Activated T-cell treated with anti-CD3 and anti-CD28 coated beads, Interleukin-2, amount 50 U/mL, for 1 hour (primary cell): ENCODE results near the gene CDC42EP5.

Experiments
- DNase-seq: peaks from one replicate; pipeline ENCODE4 v3.0.0-alpha.2; 2020

The CDC42EP5 gene

DNA sequence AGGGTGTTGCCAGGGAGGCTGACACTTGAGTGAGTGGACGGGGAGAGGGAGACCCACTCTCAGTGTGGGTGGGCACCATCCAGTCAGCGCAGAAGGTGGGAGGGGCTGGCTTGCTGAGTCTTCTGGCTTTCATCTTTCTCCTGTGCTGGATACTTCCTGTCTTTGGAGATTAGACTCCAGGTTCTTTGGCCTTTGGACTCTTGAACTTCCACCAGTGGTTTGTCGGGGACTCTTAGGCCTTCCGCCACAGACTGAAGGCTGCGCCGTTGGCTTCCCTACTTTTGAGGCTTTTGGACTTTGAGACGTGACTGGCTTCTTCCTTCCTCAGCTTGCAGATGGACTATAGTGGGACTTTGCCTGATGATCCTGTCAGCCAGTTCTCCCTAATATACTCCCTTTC, 28.4 kb downstream of the CDC42EP5 start:
- DNase-seq: no peak

DNA sequence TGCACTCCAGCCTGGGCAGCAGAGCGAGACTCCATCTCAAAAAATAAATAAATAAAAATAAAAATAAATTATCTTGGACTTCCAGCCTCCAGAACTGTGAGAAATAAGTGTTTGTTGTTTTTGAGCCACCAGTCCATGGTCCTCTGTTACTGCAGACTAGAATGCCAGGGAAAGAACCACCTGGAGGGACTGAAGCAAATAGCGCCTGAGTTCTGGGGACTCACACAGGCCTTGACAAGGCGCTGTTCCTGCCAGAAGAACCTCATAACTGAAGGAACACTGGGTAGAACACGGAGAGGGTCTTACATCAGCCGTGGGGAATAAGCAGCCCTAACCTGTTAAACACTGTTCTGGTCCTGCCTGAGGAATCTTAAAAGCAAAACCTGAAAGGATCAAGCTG, 32.5 kb downstream of the CDC42EP5 start:
- DNase-seq: no peak

DNA sequence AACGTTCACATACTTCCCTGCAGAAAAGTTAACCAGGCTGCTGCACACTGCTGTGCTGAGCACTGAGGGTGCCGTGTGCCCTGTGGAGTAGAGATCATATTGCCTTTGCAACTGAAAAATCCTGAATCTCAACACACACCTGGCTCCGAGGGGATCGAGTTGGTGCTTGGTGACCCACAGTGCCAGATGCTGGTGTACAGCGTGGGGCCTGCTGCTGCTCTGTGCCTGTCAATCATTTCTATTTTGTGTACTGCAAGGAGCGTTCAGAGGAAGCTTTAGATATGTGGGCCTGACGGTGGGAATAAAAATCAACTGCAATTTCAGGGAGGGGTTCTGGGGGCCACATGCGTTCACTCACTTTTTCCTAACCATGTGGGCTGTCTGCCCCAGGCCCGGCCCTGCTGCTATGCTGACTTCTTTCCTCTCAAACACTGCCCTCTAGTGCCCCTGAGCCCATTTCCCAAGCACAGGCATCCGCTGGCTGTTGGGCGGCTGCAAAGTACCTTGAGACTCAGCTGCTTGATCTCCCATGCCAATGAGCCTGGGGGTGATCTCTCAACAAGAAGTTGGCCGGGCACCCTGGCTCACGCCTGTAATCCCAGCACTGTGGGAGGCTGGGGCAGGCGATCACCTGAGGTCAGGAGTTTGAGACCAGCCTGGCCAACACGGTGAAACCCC, 33.8 kb downstream of the CDC42EP5 start:
- no peak for DNase-seq

DNA sequence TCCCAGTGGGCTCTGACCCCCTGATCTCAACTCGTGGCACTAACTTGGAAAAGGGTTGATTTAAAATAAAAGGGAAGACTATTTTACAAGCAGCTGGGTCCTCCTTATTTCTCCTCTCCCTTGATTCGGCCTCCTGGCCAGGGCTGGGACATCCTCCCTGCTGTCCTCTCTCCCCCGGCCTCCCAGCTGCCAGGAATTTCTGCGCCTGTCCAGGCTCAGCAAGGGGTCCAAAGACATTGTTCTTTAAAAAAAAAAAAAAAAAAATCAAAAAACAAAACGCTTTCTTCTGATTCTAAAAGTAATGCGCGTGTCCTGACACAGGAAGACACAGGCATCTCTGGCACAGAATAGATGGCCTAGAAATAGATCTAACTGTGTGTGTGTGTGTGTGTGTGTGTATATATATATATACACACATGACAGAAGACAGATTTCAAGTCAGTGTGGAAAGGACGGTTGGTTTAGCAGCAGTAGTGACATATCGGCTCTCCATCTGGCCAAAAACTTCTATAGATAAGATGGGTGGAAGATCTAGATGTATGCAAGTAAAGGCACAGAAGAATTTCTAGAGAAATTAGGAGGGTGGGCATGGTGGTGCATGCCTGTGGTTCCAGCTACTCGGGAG, 36.4 kb downstream of the CDC42EP5 start:
- DNase-seq: no peak

DNA sequence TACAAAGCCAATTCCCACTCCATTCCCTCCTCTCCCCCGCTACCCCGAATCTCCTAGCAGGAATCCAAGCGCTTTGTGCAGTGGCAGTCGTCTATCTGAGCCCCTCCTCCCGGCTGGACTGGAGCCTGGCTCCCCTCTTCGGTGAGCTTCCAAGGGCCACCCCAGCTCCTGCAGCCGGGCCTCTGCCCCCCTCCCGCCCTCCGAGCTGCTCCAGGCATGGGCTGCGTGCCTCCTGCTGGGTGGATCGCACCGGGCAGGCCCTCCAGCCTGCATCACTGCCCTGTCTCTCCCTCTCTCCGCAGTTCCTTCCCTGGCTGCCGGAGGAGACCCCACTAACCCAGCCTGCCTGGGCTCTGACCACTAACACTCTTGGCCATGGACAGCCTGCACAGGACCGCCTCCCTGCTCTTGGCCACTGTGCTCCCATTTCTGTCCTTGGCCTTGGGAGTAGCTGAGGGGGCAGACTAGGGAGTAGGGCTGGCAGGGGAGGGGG, 37.0 kb downstream of the CDC42EP5 start:
- DNase-seq: no peak

DNA sequence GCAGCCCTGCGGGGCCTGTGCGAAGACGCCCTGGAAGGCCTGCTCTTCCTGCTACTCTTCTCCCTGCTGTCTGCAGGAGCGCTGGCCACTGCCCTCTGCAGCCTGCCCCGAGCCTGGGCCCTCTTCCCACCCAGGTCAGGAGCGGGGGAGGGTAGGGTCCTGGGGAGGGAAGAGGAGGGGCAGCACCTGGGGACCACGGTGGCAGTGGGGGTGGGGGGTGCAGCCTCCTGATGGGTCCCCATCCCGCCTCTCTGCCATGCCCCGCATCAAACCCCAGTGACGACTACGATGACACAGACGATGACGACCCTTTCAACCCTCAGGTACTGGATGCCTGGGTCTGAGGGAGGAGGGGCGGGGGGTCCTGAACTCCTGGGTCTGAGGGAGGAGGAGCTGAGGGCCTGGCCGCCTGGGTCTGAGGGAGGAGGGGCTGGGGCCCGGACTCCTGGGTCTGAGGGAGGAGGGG, 37.5 kb downstream of the CDC42EP5 start:
- DNase-seq: no peak

DNA sequence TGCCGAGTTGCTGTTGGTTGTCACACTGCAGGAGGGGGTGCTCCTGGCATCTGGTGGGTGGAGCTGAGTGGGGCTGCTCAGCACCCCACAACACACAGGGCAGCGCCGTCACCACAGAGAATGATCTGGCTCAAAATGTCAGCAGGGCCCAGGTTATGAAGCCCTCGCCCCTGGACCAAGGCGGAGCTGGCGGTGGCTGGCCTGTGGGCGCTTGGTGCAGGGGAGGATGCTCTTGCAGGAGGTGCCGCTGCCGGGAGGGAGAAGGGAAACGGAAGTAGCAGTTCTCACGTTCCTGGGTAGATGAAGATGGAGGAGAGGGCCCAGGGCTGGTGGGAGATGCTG, 38.3 kb downstream of the CDC42EP5 start:
- DNase-seq: no peak

DNA sequence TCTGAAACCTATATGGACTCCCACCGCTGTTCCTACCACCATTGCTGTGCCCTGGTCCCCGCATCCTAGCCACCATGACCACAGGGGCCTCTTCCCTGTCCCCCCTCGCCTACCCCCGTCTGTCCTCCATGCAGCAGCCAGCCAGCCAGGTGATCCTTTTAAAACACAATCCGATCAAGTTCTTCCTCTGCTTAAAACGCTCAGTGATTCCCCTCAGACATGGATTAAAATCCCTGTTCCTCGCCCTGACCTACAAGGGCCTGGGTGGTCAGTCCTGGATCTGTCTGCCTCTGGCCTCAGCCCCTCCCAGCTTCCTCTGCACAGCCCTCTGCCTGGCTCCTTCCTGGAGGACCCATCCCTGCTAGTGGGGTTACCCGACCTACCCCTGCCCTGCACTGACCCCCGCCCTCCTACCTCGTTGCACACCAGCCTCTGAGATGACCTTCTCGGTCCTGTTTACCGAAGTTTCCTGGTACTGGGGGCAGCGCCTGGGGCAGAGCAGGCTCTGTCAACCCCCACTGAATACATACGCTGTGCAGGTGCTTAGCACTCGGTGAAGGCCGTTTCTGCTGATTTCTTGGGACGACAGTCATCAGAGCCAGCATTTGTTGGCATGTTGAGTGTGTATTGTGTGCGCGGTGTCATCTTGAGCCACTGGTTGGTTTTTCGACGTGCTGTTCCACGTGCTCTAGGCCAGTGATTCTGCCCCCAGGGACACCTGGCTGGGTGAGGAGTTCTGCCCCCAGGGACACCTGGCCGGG, 38.8 kb downstream of the CDC42EP5 start:
- no peak for DNase-seq

DNA sequence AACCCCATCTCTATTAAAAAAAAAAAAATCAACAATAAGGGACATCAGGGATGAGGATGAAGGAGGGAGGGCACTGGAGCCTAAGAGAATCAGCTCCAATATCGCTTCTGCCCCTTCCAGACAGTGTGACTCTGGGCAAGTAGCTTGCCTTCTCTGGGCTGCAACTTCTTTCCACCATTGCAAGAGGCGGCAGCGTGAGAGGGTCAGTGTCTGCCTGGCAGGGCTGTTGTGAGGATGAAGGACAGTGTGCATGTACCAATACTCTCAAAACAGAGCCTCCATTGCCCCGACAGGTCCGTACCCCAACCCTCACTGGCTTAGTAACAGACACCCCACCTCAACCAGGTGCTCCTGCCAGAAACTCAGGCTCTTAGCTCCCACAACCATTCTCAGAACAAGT, 39.4 kb downstream of the CDC42EP5 start:
- DNase-seq: no peak

DNA sequence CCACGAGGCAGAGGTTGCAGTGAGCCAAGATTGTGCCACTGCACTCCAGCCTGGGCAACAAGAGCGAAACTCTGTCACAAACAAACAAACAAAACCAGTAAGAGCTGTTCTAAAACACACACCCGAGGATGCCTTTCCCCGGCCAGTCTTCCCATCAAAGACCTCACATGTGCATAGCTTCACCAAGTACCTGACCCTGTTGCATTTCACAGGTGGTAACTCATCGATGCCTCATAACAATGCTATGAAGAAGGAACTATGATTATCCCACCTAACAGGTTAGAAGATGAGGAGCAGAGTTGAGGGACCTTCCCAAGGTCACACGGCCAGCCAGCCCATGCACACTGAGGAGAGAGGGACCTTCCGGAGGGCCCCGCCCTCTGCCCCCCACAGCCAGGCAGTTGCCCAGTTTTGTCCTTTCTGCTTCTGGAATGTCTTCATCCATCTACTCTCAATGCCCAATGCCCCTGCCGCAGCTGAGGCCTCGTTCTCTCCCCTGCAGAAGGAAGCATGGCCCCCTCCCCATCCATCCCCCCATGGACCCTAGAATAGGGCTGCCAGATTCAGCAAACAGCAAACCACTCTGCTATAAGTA, 40.9 kb downstream of the CDC42EP5 start:
- DNase-seq: no peak

DNA sequence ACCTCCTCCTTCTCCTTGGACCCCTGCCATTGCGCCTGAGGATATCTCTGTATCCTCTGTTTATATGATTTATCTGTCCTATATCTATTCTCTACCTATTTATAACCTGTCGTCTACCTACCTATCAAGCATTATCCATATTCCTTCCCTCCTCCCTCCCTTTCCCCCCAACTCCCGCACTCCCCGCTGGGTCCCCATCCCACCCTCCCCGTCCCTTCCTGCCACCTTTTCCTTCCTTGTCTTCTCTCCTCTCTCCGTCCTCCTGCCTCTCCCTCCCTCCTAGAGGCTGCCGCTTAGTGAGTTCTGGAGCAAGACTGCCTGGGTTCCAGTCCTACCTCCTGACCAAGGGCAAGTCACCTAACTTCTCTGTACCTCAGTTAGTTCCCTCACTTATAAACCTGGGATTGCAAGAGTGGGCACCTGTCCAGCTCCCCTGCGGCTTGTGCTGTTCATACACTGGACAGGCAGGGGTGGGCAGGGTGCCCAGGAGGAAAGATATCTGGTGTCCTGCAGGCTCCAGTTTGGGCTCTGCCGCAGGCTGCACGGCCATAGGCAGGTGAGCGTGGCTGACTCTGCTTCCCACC, 41.7 kb downstream of the CDC42EP5 start:
- no peak for DNase-seq

DNA sequence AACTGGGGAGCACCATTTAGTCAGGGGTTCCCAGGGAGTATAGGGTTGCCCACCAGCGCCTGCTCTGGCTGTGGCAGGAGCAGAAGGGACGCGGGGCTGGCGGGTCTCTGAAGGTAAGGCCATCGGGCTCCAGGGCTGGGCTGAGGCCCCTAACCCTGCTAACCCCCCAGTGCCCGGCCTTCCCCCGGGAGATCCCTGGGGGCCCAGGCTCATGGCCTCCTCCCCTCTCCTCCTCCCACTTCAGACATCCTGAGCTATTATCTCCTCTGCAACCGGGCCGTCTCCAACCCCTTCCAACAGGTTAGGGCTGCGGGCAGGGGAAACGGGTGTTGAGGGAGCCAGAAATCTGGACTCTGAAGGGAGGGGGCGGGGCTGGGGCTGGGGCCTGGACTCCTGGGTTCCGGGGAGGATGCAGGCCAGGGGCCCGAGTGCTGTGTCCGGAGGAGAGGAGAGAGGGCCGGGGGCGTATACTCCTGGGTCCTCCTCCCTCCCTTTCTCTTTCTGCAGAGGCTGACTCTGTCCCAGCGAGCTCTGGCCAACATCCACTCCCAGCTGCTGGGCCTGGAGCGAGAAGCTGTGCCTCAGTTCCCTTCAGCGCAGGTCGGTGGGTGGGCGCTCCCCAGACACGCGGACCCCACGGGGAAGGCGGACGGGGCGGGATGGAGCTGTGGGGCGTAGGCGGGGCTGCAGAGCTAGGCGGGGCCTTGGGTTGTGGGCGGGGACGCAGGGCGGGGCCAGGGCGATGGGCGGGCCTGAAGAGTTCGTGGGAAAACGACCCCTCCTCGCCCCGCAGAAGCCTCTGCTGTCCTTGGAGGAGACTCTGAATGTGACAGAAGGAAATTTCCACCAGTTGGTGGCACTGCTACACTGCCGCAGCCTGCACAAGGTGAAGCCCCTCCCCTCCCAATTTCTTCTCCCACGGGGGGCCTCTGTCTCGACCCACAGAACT, 42.5 kb downstream of the CDC42EP5 start:
- DNase-seq: peak; percentile 61

DNA sequence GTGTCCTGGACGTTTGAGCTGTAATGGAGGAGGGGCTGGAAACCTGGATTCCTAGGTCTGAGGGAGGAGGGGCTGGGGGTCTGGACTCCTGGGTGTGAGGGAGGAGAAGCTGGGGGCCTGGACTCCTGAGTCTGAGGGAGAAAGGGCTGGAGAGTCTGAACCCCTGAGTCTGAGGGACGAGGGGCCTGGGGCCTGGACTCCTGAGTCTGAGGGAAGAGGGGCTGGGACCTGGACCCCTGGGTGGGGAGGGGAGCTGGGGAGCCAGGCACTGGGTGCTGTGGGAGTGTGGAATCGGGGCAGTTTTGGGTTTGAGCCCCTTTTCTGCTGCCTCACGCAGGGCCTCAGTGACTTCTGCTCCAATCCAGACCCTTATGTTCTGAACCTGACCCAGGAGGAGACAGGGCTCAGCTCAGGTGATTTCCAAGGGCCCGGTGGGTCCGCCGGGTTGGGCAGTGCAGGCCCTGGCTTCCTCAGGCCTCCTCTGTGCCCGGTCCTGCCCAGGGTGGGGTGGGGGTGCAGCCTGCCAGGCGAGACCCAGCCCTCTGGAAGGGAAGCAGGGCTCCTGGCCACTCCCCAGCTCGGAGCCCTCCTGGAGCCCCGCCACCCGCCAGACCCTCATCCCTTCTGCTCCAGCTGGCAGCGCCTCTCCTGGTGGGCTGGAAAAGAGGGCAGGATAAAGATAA, 43.4 kb downstream of the CDC42EP5 start:
- no peak for DNase-seq

DNA sequence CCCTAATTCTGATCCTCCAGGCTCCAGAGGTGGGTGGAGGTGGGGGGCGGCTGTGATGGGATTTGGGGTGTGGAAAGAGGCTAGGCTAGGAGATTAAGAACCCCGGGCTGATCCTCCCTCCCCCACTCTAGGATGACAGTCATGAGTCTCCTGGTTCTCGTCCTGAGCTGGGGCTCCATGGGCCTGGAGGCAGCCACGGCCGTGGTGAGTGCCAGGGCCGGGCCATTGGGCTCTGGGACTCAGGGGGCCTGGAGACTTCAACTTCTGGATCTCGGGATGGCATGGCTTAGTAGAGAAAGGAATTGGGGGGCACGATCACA, 44.0 kb downstream of the CDC42EP5 start:
- DNase-seq: no peak

DNA sequence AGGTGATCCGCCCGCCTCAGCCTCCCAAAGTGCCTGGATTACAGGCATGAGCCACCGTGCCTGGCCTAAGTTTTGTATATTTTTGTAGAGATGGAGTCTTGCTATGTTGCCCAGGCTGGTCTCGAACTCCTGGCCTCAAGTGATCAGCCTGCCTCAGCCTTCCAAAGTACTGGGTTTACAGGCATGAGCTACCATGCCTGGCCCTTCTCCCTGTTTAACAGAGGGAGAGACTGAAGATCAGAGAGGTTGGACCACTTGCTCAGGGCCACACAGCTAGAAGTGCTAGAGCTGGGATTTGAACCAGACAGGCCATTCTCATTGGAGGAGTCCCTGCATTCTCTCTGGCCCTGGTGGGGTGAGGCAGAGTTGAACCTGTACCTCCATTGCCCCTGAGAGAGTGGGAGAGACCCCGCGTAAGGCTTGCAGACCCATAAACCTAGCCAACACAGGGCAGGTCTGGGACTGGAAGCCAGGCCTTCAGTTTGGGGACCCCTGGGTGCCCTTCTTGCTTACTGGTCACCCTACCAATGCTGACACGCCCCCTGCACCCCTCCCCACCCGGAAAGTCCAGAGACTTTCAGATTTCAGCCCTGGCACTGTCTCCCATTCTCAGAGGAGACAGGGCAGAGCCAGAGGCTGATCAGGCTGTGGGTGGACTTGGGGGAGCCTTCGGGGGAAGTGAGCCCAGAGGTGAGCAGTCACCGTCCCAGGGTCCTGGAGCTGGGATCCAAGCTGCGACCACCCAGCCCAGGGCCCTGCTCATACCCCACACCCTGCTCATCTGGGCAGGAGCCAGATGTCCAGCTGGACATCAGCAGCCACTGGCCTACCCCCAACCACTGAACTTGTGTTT, 44.5 kb downstream of the CDC42EP5 start:
- no peak for DNase-seq

DNA sequence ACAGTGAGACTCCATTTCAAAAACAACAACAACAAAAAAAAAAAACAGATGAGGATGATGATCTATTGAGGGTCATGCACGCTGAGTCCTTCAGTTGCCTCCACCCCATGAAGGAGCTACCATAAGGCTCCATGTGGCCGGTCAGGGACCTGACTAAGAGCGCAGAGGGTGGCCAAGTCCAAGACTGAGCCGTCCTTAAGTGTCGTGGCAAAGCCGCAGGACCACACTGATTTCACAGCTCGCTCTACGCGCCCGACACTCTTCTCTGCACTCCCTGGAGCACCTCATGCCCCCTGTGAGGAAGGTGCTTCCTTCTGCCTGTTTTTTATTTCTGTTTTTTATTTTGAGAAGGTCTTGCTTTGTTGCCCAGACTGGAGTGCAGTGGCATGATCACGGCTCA, 45.5 kb downstream of the CDC42EP5 start:
- DNase-seq: no peak

DNA sequence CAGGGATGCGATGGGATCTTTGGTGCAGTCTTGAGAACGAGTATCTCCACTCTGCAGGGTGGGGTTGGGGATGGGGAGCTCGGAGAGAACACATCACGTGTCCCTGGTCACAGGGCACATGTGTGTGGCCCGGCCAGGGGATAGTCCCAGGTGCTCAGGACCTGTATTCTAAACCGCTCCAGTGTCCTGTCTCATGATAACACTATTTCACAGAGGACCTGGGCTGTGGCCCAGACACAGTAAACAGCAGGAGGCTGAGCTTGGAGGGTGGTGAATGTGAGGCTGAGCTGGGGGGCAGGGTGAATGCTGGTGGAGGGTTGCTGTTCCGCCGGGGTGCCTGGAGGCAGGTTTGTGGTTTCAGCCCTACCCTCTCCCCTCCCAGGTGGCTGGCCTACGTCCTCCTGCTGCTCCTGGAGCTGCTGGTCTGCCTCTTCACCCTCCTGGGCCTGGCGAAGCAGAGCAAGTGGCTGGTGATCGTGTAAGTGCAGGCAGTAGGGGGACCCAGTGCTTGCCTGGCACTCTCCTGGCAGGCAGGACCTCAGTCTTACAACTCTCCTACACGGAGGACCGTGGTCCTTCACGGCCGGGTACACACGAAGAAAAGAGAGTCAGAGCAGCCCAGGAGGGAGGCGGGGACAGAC, 46.7 kb downstream of the CDC42EP5 start:
- no peak for DNase-seq

DNA sequence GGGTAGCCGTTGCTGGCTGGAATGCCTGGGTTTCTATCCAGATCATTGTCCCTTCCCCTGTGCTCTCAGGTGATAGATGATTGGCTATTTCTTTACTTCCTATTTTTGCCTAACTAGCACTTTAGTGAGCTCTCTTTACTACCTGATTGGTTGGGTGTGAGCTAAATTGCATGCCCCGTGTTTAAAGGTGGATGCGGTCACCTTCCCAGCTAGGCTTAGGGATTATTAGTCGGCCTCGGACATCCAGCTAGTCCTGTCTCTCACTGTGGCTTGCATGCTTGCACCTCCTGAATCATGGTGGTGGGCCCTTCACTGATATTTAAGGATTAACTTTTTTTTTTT, 47.7 kb downstream of the CDC42EP5 start:
- DNase-seq: no peak

DNA sequence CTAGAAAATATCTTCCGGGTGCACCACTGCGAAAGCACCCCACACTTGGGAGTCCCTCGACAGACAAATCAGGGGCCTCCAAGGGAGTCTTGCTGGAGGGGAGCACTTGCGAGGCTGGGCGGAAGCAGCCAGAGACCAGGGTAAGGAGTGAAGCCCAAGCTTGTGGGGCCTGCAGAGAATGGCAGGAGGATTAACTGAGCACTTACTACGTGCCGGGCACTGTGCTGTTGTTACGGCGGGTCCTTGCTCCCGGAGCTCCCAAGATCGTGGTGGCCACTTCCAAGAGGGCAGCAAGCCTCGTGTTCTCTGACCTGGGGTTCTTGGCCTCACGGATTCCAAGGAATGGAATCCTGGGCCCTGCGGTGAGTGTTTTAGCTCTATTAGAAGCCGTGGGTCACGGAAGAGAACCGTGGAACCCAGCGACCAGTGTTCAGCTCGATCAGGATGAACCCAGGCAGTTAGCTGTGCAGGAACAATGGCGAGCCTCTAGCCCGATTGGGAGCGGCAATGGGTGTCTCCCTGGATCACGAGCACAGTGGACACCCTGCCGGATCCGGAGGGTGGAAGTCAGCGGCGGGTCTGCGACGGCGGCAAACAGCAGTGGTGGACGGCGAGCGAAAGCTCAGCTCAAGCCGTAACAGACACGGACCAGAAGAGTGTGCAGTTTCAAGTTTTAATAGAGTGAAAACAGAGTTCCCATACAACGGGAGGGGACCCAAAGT, 48.3 kb downstream of the CDC42EP5 start:
- no peak for DNase-seq

DNA sequence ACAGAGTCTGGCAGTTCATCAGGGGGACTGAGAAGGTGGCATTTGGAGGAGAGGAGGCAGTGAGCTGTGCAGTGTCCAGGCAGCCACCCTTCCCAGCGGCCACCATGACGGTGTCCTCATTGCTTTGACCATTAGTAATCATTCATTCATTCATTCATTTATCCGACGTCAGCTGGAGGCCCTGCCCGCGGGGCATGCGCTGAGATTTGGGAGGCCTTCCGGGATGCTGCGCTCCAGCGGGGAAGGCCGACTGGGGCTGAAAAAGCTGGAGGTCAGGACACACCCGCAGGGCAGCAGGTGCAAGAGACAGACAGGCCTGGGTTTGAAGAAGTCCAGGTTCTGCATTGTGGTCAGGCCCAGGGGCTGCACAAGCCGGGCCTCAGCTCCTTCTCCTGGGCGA, 48.9 kb downstream of the CDC42EP5 start:
- DNase-seq: no peak
